ENCODE measurements around the gene SPANXN4.
A peak's percentile ranks its signal among the peaks of the same experiment; 100 is the strongest.

SPANXN4 gene, protein sequence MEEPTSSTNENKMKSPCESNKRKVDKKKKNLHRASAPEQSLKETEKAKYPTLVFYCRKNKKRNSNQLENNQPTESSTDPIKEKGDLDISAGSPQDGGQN

DNA sequence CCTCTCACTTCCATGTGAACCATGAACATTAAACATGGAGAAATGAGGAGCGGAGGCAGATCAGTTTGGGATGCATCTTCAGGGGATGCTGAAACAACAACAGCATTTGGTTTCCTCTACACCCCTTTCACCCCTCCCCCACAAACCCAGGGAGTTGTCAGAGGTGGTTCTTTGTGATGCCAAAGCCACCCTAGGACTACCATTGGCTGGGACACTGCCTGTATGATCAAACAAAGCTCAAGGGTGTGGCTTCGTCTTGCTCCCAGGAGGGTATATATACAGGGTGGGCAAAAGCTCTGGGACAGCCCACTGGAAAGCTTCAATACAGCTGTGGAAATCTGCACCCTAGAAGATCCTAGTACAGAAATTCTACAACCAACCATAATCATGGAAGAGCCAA is at the start of gene SPANXN4:
Gene SPANXN4 (plus strand): TSS at position 301 of the 400 bp plus-strand sequence. CDS start 87 bp downstream, at position 388.
- DNase-seq = no peak

DNA sequence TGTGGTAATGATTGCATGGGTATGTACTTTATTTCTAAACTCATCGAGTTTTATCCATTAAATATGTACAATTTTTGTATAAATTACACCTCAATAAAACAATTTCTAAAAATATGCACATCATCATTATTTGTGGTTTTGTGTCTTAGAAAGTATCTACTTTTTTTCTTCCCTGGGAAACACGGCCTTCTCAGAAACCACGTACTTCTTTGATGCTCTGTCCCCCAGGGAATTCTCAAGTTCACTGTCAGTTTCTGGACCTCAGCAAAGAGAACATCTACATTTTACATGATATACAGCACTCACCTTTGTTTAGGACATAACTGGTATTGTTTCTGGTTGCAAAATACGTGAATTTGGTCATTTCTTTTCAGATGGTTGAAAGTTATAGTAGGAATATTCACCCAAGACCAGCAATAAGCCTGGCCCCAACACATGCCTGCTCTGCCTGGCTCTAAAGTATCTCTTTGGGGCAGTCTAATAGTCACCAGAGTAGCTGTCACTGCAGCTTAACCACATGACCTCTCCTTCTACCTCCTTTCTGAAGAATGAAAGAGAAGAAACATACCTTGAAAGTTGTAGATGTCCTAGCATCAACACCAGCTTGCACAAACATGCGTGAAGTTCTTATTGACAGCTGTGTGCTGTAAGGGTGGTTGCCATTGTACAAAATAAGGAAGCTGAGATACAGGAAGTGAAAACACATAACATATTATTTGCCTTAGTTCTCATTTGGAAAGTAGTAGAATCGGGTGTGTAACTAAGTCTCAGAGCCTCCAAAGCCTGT is 48.4 kb upstream of the SPANXN4 start:
- DNase-seq = no peak

DNA sequence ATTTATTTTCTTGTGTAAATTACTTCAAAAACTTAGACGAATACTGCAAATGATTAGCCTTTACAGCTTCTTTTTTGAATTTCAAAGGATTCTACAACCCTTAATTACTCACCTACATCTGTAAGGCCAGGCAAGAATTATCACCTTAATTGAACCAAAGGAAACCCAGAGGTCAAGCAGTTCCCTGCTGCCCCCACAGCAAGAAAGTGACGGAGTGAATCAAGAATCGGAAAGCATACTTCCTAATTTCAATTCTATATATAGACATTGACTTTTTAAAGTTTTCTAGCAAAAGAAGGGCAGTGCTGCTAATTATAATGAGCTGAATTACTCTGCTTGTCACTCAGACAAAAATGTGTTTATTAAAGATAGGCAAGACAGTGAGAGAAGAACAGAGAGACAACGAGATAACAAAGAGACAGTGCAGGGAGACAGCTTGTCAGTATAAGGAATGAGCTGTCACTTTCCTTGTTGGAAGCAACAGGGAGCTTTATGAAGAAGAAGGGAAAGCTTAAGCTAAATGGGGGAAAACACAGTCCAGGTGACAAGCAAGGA is 47.5 kb upstream of the SPANXN4 start:
- no peak for DNase-seq

DNA sequence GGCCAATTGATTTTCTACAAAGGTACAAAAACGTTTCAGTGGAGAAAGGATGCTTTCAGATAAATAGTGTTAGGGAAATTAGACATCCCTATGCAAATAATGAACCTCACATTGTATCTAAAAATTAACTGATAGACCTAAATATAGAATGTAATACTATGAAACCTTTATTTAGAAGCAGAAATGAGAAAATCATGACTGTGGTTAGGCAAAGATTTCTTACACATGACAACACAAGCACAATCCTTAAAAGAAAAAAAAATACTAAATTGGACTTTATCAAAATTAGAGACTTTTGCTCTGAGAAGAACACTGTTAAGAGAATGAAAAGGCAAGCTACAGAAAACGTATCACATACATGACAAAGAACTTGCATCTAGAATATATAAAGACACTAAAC is 43.0 kb upstream of the SPANXN4 start:
- DNase-seq = no peak

DNA sequence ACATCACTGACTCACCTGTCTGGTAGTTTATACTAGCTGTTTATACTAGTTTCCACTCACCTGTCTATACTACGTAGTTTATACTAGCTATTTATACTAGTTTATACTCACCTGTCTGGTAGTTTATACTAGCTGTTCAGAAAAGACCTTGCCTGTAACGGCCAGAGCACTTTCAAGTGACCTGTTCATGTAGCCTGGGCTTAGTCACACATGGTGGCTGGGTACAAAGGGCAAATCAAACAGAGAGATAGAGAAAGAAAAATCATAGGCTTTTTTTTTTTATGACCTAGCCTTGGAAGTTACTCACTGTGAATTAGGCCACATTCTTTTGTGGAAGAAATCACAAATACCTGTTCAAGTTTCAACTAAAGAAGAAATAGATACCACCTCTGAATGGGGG is 30.7 kb upstream of the SPANXN4 start:
- no peak for DNase-seq

DNA sequence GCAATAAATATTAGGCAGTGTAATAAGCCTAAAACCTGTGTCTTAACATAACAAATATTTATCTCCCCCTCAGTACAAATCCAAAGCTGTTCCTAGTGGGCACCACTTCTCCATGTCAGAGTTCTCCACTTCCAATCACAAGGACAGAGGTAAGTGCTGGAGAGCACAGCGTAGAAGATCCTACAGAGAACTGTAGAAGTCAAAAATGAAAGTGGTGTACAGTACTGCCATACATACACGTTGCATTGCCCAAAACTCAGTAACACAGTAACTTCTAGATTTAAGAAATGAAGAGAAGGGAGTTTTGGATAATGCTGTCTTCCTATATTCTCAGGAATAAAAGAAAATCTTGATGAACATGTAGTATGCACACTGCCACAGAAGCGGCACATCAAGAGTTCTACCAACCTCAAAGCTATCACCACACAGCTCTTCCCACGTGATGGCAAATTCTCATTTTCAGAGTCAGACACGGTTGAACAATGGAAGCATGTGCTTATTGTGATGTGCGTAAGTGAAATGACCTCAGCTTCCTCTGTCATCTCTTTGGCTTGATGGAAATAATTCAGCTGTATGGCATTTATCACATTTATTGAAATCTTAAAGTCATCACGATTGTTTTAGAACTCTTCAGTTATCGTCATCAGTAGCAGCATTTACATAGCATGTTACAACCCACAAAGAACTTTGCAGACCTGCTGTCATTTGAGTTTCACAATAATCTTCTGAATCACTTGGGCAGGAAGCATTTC is 27.1 kb upstream of the SPANXN4 start:
- no peak for DNase-seq

DNA sequence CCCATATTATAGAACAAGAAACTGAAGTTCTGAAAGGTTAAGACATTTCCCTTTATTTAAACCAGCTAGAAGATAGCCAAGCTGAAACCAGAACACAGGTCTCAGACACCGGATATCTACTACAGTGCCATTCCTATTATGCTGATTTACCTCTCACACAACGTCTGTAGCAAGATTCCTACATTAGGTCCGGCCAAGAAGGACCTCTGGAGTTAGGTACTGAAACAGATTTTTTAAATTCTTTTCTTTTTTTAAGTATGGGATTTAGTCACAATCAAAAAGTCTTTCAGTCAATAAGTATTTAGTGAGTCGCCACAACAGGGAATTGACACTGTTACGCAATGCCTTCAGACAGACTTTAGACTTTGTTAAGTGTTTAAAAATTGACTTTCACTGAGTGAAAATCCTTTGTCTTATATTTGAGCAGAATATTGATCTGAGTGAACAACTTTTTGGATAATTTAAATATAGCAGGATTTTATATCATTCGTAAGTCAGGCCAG is 26.5 kb upstream of the SPANXN4 start:
- DNase-seq = no peak

DNA sequence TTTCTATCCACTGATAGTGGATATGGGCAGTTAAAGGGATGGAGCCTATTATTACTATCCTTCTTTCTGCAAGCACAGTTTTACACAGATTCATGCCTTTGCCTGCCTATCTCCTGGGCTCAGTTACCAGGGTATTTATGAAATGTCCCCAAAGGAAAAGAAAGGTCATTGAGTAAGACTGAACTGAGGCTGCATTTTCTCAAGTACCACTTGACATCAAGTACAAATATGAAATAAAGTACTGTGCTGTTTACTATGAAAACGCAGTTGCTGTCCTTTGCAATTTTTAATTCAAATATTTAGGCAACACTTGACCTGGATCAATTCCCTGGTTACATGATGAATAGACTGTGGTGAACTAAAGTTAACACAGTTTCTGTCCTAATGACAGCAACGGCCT is 23.5 kb upstream of the SPANXN4 start:
- DNase-seq = no peak

DNA sequence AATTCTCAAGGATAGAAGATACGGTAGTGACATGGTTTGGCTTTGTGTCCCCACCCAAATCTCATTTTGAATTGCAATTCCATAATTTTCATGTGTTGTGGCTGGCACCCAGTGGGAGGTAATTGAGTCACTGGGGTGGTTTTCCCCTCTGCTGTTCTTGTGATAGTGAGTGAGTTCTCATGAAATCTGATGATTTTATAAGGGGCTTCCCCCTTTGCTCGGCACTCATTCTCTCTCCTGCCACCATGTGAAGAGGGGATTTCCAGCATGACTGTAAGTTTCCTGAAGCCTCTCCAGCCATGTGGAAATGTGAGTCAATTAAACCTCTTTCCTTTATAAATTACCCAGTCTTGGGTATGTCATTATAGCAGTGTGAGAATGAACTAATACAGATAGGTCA is 8.5 kb upstream of the SPANXN4 start:
- DNase-seq = no peak

DNA sequence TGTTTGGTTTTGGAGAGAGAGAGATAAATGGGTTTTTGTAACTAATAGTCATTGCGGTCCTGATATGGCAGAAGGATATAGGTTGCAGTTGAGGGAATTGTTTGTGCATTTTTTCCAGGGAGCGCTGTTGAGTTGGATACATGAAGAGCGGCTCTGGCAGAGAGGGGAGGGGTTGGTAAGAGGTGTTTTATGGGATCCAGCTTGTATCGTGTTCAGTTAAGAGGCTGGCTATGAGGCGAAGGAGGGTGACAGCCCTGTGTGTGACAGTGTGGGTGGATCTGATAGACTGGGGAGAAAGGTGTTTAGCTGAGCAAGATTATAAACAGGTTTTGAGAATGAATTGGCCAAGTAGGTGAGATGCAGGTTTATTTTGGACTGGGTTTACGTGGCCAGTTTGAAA is 1.5 kb downstream of the SPANXN4 start:
- DNase-seq = no peak

DNA sequence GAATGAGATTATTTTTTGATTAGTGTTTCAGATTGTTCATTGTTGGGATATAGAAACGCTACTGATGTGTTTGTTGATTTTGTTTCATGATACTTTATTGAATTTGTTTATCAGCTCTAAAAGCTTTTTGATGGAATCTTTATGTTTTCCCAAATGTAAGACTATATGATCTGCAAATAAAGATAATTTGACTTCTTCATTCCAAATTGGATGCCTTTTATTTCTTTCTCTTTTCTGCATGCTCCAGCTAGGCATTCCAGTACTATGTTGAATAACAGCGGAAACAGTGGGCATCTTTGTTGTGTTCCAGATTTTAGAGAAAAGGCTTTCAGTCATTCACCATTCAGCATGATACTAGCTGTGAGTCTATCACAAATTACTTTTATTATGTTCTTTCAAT is 21.8 kb downstream of the SPANXN4 start:
- no peak for DNase-seq

DNA sequence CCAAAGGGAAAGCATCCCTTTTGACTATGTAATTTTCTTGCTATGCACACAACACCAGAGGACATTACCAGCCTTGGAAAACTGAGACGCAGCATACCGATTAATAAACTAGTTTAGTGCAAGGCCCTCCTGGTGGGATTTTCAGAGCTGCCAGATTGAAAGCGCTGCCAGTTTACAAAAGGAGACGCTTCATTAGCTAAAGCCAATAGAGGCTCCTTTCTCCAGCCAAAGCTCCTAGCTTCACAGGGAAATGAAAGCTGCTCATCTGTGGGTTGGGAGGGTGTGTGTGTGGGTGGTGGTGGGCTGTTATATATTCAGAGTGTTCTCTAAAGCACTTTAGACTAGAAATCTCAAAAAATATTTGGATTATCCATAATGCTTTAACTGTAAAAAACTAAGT is 32.4 kb downstream of the SPANXN4 start:
- DNase-seq = peak; percentile 27

DNA sequence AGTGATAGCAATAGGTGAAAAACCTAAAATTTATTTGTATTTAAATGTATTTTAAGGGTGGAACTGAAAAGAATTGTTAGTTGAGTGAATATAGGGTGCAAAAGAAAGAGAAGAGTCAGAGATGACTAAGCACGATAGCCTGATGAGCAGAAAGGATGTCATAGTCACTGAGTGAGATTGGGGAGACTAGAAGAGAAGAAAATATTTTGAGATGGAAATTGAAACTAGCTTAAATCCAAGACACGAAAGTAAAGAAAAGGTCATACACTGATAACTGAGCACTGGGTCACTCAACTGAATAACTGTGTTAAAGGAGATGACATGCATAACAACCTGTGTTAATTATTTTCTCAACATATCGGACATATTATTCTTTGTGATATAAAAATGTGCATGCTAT is 55.5 kb downstream of the SPANXN4 start:
- DNase-seq = no peak

DNA sequence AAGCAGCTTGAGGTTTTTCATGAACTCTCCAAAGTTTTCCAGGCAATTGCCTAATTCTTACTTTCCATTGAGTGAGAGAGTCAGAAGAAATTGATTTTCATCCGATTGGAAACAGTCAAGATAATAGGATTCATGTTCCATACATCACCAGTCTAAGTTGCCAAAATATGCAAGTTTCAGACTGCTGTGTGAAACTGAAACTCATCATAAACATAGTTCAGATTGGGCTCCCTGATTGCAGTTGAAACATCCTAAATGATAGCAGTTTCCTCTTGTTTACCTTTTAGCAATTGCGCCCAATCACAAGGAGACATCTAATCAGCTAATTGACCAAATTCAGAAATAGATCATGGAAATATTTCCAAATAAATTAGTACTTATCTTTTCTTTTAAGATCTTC is 56.8 kb downstream of the SPANXN4 start:
- no peak for DNase-seq
